ENCODE results near the gene MYMK. TPM values are rescaled to one million over a fixed set of nuclear protein-coding genes. Genes with fewer than 3 reads are reported as not detected.
"Not testable (repeated sequence)": the region's sequence is repeated elsewhere in the genome, so short reads cannot be mapped to it uniquely, and the experiment has no call there.

MYMK gene
- total RNA-seq, 1 donor from 2014 or later: not detected

DNA sequence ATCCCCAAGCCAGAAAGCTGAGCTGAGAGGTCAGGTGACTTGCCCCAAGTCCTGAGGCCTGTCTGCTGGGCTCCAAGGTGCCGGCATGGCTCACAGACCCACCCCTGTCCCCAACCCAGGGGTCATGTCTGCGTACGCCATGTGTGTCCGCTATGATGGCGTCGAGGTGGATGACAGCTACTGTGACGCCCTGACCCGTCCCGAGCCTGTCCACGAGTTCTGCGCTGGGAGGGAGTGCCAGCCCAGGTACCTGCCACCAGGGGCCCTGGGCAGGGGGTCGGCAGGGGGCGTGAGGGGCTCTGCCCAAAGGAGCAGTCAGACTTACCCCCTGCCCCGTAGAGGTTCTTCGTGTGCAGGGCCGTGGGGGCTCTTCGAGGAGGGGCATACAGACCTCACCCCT, 42.1 kb upstream of the MYMK start:
- Mint-ChIP-seq H3K27ac (ENCODE audit: unreplicated experiment) (no peak overlapping the region), H3K36me3 (ENCODE audit: unreplicated experiment) (no peaks in the 10 kb centered on the region), H3K4me3 (ENCODE audit: unreplicated experiment) (no peak overlapping the region), H3K9me3 (ENCODE audit: unreplicated experiment) (peaks cover 11% of the 10 kb centered on the region), H3K4me1 (ENCODE audit: low read depth, unreplicated experiment) (peaks cover 22% of the 10 kb centered on the region), H3K27me3 (ENCODE audit: unreplicated experiment) (peaks cover 19% of the 10 kb centered on the region)
- no peak for TF ChIP-seq CTCF (IDR thresholded peaks at IDR 0.05; ENCODE audit: partially characterized antibody, unreplicated experiment)
- no peak for DNase-seq

- Mint-ChIP-seq H3K36me3 (ENCODE audit: unreplicated experiment) (no peaks in the 10 kb centered on the region), H3K9me3 (ENCODE audit: unreplicated experiment) (peaks cover 13% of the 10 kb centered on the region), H3K4me1 (ENCODE audit: low read depth, unreplicated experiment) (peaks cover 22% of the 10 kb centered on the region), H3K27me3 (ENCODE audit: unreplicated experiment) (peaks cover 21% of the 10 kb centered on the region), H3K27ac (ENCODE audit: unreplicated experiment) (no peak overlapping the region), H3K4me3 (ENCODE audit: unreplicated experiment) (no peak overlapping the region)
- no peak for DNase-seq
- no peak for TF ChIP-seq CTCF (IDR thresholded peaks at IDR 0.05; ENCODE audit: partially characterized antibody, unreplicated experiment)
Measured at GRCh38 chr9:133566382-133566781, 41.6 kb upstream of the MYMK start.

DNA sequence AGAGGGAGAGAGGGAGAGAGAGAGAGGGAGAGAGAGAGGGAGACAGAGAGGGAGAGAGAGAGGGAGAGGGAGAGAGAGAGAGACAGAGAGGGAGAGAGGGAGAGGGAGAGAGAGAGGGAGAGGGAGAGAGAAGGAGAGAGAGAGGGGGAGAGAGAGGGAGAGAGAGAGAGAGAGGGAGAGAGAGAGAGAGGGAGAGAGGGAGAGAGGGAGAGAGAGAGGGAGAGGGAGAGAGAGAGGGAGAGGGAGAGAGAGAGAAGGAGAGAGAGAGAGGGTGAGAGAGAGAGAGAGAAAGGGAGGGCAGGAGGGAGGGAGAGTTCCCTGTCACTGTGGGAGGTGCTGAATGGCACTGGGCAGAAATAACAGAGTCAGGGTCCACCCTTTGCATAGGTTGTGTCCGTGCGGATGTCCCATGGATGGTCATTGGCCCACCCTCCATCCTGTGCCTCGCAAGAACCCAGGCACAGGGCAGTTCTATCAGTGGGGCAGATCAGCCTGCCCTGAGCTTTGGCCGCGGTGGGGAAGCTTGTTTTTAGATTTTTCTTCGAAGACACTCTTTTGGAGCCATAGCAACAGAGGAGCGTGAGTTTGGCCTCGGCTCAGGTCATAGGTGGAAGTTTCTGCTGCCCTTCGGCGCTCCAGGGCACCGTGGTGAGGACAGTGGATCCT, 39.8 kb upstream of the MYMK start:
- H3K9me3 Mint-ChIP-seq (ENCODE audit: unreplicated experiment): peaks cover 10% of the 10 kb centered on the region
- no peak overlapping the region for H3K4me3 Mint-ChIP-seq (ENCODE audit: unreplicated experiment)
- H3K4me1 Mint-ChIP-seq (ENCODE audit: low read depth, unreplicated experiment): peaks cover 19% of the 10 kb centered on the region
- DNase-seq: no peak
- TF ChIP-seq CTCF (IDR thresholded peaks at IDR 0.05; ENCODE audit: partially characterized antibody, unreplicated experiment): no peak
- no peak overlapping the region for H3K27ac Mint-ChIP-seq (ENCODE audit: unreplicated experiment)
- H3K36me3 Mint-ChIP-seq (ENCODE audit: unreplicated experiment): no peaks in the 10 kb centered on the region
- peaks cover 18% of the 10 kb centered on the region for H3K27me3 Mint-ChIP-seq (ENCODE audit: unreplicated experiment)

DNA sequence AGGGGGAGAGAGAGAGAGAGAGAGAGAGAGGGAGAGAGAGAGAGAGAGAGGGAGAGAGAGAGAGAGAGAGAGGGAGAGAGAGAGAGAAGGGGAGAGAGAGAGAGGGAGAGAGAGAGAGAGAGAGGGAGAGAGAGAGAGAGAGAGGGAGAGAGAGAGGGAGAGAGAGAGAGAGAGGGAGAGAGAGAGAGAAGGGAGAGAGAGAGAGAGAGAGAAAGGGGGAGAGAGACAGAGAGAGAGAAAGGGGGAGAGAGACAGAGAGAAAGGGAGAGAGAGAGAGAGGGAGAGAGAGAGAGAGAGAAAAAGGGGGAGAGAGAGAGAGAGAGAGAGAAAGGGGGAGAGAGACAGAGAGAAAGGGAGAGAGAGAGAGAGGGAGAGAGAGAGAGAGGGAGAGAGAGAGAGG, 39.1 kb upstream of the MYMK start:
- not testable (repeated sequence) for H3K36me3 Mint-ChIP-seq (ENCODE audit: unreplicated experiment); DNase-seq; H3K4me3 Mint-ChIP-seq (ENCODE audit: unreplicated experiment); H3K27ac Mint-ChIP-seq (ENCODE audit: unreplicated experiment); H3K9me3 Mint-ChIP-seq (ENCODE audit: unreplicated experiment)
- Mint-ChIP-seq H3K27me3 (ENCODE audit: unreplicated experiment) (peaks cover 18% of the 10 kb centered on the region), H3K4me1 (ENCODE audit: low read depth, unreplicated experiment) (peaks cover 15% of the 10 kb centered on the region)

- Mint-ChIP-seq H3K4me1 (ENCODE audit: low read depth, unreplicated experiment) (peaks cover 19% of the 10 kb centered on the region), H3K27me3 (ENCODE audit: unreplicated experiment) (peaks cover 20% of the 10 kb centered on the region), H3K36me3 (ENCODE audit: unreplicated experiment) (no peaks in the 10 kb centered on the region), H3K4me3 (ENCODE audit: unreplicated experiment) (no peak overlapping the region), H3K27ac (ENCODE audit: unreplicated experiment) (no peak overlapping the region), H3K9me3 (ENCODE audit: unreplicated experiment) (peaks cover 9% of the 10 kb centered on the region)
- TF ChIP-seq CTCF (IDR thresholded peaks at IDR 0.05; ENCODE audit: partially characterized antibody, unreplicated experiment): no peak
- DNase-seq: peak; percentile 37
Measured at GRCh38 chr9:133563291-133563796, 38.6 kb upstream of the MYMK start.

Data from glutamatergic neuron (in vitro differentiated cells).